Karpas-422 (cell line): ENCODE results near the gene AGPAT3. TPM values are rescaled to one million over a fixed set of nuclear protein-coding genes. Genes with fewer than 3 reads are reported as not detected.

Experiments used
- DNase-seq: peaks from one replicate; pipeline ENCODE4 v3.0.0-alpha.2; 2015
- H2AFZ ChIP-seq: fragments of 200-600 bp; sonication (generic); 2 replicates; pipeline ENCODE4 v1.6.1; 2014; ENCODE audit warnings: antibody characterized with exemption, low read length, mixed read lengths
- H3K27ac ChIP-seq: fragments of 200-600 bp; sonication (generic); 2 replicates; pipeline ENCODE4 v1.5.1; 2014; ENCODE audit warnings: mild to moderate bottlenecking, low read length, moderate library complexity
- H3K27me3 ChIP-seq: fragments of 200-600 bp; sonication (generic); 2 replicates; pipeline ENCODE4 v1.6.1; 2014; ENCODE audit warnings: low read length, mixed read lengths
- H3K36me3 ChIP-seq: fragments of 200-600 bp; sonication (generic); 2 replicates; pipeline ENCODE4 v1.6.1; 2014; ENCODE audit warnings: low read length, mixed read lengths; ENCODE audit not compliant: insufficient read depth
- H3K4me1 ChIP-seq: fragments of 200-600 bp; sonication (generic); 2 replicates; pipeline ENCODE4 v1.6.1; 2014; ENCODE audit warnings: mild to moderate bottlenecking, low read length, mixed read lengths
- H3K4me2 ChIP-seq: fragments of 200-600 bp; sonication (generic); 2 replicates; pipeline ENCODE4 v1.6.1; 2014; ENCODE audit warnings: low read length, low read depth, mild to moderate bottlenecking; ENCODE audit not compliant: poor library complexity, severe bottlenecking
- H3K4me3 ChIP-seq: fragments of 200-600 bp; sonication (generic); 2 replicates; pipeline ENCODE4 v1.5.1; 2014; ENCODE audit warnings: mild to moderate bottlenecking, antibody characterized with exemption, low read length, mixed read lengths
- H3K79me2 ChIP-seq: fragments of 200-600 bp; sonication (generic); 2 replicates; pipeline ENCODE4 v1.6.1; 2014; ENCODE audit warnings: mild to moderate bottlenecking, low read length, mixed read lengths
- H3K9ac ChIP-seq: fragments of 200-600 bp; sonication (generic); 2 replicates; pipeline ENCODE4 v1.6.0; 2014; ENCODE audit warnings: low read length
- H3K9me2 ChIP-seq: fragments of 200-600 bp; sonication (generic), shearing (Covaris generic); replicated peaks from 2 replicates; pipeline ENCODE4 v1.6.0; 2014; ENCODE audit warnings: mild to moderate bottlenecking, low read length, moderate library complexity; ENCODE audit not compliant: insufficient read depth
- H3K9me3 ChIP-seq: fragments of 300-700, 200-600 bp; sonication (generic); 2 replicates; pipeline ENCODE4 v1.6.1; 2014; ENCODE audit warnings: low read length, mixed read lengths
- H4K20me1 ChIP-seq: fragments of 200-600 bp; sonication (generic); 2 replicates; pipeline ENCODE4 v1.6.1; 2014; ENCODE audit warnings: mild to moderate bottlenecking, antibody characterized with exemption, low read length, low read depth; ENCODE audit not compliant: insufficient read depth
- total RNA-seq: library from RNA; depleted of rRNA; stranded (reverse); fragments of >200 nt; shearing (Covaris generic); gene quantifications from 2 replicates; pipeline ENCODE4 v1.2.3, GENCODE V29; 2014; ENCODE audit warnings: low replicate concordance

The AGPAT3 gene
- total RNA-seq, 1 experiment from 2014 or later = 29.0 TPM

DNA sequence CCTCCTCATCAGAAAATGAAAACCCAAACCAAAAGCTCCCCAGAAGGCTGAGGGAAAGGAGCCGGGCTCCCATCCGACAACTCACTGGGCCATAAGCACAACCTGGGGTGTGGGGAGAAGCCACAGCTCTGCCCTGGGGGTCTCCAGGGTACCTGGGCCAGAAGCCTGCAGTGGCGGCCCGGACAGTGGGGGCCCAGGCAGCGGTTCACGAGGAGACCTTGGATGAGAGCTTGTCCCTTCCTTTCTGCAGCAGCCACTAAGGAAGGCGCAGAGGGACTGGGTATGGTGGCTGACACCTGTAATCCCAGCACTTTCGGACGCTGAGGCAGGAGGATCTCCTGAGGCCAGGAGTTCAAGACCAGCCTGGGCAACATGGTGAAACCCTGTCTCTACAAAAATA is 129.6 kb downstream of the AGPAT3 start:
- Histone ChIP-seq H3K27ac (no peak overlapping the region), H3K9me2 (no peaks in the 10 kb centered on the region), H3K79me2 (no peaks in the 10 kb centered on the region), H3K9ac (no peak overlapping the region), H3K4me2 (no peak overlapping the region), H2AFZ (no peak overlapping the region), H3K4me3 (no peak overlapping the region), H3K36me3 (no peaks in the 10 kb centered on the region), H4K20me1 (no peaks in the 10 kb centered on the region), H3K4me1 (no peaks in the 10 kb centered on the region), H3K27me3 (no peaks in the 10 kb centered on the region), H3K9me3 (no peaks in the 10 kb centered on the region)
- no peak for DNase-seq

DNA sequence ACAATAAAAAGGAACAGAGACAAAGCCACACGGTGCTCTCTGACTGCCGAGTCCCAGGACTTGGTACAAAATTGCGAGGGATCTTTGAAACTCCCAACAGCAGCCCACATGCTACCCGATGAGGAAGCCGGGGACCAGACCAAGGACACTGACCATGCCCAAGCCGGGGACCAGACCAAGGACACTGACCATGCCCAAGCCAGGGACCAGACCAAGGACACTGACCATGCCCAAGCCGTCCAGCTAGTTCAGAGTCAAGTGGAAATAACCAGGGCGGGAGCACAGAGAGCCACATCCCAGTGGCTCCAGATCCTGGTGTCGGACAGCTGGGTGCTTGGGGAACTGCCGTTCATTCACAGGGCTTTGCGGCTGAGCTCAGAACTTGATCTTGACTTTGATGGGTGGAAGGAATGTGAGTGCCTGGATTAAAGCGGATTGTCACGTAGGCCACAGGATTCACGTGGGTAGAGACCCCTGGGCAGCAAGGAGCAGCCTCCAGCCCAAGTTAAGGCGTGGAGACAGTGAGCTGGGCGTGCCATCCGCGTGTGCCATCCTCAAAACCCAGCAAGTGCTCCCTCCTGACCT is 130.6 kb downstream of the AGPAT3 start:
- H3K27ac ChIP-seq = no peak overlapping the region
- H3K4me2 ChIP-seq = no peak overlapping the region
- H2AFZ ChIP-seq = no peak overlapping the region
- H4K20me1 ChIP-seq = no peaks in the 10 kb centered on the region
- no peak overlapping the region for H3K9ac ChIP-seq
- no peak for DNase-seq
- no peaks in the 10 kb centered on the region for H3K4me1 ChIP-seq
- no peaks in the 10 kb centered on the region for H3K9me2 ChIP-seq
- H3K79me2 ChIP-seq = no peaks in the 10 kb centered on the region
- no peaks in the 10 kb centered on the region for H3K9me3 ChIP-seq
- no peak overlapping the region for H3K4me3 ChIP-seq
- H3K27me3 ChIP-seq = no peaks in the 10 kb centered on the region
- H3K36me3 ChIP-seq = no peaks in the 10 kb centered on the region

DNA sequence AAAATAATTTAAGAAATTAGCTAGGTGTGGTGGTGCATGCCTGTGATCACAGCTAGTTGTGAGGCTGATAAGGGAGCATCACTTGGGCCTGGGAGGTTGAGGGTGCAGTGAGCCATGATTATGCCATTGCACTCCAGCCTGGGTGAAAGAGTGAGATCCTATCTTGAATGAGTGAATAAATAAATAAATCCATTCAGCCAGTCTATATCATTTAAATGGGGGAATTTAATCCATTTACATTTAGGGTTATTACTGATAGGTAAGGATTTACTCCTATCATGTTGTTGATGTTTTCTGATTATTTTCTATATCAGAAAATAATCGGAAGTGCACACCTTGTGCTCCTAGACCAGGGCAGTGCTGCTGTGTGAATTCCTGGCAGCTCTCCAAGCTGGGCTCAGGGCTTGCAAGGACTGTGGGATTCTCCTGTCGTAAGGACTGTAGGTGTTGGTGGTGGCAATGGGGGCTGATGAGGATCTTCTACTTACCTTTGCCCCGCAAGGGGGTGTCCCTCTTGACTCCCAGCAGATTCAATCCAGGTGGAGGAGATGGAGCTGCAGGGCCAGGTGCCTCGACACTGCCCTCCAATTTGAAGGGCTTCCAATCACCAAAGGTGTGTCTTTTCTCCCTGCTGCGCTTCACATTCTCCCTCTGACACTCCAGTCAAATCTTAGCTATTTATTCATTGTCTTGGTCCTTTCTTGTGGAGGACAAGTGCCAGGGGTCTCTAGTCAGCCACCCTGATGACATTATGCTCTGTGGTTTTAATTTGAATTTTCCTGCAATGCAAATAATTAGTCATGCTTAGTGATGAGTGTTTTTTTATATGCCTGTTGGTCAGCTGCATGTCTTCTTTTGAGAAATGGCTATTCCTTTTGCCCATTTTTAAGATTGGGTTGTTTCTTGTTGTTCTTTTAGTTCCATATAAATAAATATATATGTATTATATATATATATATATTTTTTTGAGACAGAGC is 133.0 kb downstream of the AGPAT3 start:
- H3K9me2 ChIP-seq = no peaks in the 10 kb centered on the region
- no peaks in the 10 kb centered on the region for H3K36me3 ChIP-seq
- H4K20me1 ChIP-seq = no peaks in the 10 kb centered on the region
- H3K4me3 ChIP-seq = no peak overlapping the region
- H3K27ac ChIP-seq = no peak overlapping the region
- no peaks in the 10 kb centered on the region for H3K79me2 ChIP-seq
- H3K4me1 ChIP-seq = no peaks in the 10 kb centered on the region
- H3K9me3 ChIP-seq = no peaks in the 10 kb centered on the region
- H2AFZ ChIP-seq = no peak overlapping the region
- no peak overlapping the region for H3K4me2 ChIP-seq
- no peak for DNase-seq
- no peak overlapping the region for H3K9ac ChIP-seq
- no peaks in the 10 kb centered on the region for H3K27me3 ChIP-seq

DNA sequence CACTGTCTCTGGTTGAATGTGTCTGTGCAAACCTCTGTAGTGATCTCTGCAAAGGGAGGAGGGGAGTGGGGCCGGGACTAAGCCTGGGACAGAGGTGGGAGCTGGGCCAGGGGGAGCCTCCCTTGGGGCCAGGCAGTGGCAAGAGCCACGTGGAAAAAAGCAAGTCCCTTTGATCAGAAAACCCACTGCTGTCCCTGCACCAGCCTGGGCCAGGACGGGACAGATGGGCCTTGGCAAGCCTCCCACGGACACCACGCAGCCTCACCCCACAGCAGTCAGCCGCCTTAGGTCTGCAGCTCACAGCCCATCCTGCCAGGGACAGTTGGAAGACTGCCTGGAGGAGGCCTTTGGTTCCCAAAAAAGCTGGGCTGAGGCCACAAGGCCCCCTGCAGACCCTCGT is 135.3 kb downstream of the AGPAT3 start:
- H3K9me2 ChIP-seq = no peaks in the 10 kb centered on the region

DNA sequence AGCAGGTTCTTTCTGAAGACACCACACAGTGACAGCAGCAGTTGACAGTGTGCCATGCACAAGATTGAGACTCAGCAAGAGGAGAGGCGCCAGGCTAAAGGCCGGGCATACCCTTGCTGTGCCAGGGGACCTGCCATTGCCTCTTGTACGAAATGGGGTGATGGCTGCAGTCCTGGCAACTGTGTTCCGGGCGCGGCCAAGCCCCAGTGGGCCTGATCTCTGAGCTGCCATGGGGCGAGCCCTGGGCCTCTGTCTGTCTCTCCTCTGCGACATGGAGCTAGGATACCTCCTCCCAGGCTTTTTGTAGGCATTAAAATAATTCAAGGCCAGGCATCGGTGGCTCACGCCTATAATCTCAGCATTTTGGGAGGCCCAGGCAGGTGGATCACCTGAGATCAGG is 137.5 kb downstream of the AGPAT3 start:
- H4K20me1 ChIP-seq = no peaks in the 10 kb centered on the region
- H2AFZ ChIP-seq = no peak overlapping the region
- H3K4me3 ChIP-seq = no peak overlapping the region

More for the DNA sequence above, 135.3 kb downstream of the AGPAT3 start:
- H3K27me3 ChIP-seq = no peaks in the 10 kb centered on the region
- no peaks in the 10 kb centered on the region for H4K20me1 ChIP-seq
- no peak overlapping the region for H3K4me2 ChIP-seq
- H3K9me3 ChIP-seq = no peaks in the 10 kb centered on the region
- H3K36me3 ChIP-seq = no peaks in the 10 kb centered on the region
- no peak overlapping the region for H3K4me3 ChIP-seq
- H2AFZ ChIP-seq = no peak overlapping the region
- H3K4me1 ChIP-seq = no peaks in the 10 kb centered on the region
- H3K79me2 ChIP-seq = no peaks in the 10 kb centered on the region
- DNase-seq = no peak
- H3K27ac ChIP-seq = no peak overlapping the region
- no peak overlapping the region for H3K9ac ChIP-seq

DNA sequence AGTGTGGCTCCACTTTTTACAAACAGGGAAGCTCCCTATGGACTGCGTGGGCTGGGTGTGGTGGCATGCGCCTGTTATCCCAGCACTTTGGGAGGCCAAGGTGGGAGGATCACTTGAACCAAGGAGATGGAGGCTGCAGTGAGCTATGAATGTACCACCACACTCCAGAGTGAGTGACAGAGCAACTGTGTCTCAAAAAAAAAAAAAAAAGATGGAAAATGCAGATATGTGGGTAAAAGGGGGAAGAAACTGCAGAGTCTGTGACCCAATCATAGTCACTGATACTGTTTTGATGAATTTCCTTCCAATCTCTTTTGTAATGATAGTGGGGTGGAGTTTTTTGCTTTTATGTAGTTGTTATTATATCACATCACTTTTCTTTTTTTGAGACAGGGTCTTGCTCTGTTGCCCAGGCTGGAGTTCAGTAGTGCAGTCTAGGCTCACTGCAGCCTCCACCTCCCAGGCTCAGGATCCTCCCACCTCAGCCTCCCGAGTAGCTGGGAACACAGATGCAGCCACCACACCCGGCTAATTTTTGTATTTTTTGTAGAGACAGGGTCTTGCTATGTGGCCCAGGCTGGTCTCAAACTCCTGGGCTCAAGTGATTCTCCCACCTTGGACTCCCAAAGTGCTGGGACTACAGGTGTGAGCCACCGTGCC is 138.4 kb downstream of the AGPAT3 start:
- no peaks in the 10 kb centered on the region for H3K9me2 ChIP-seq
- no peak overlapping the region for H2AFZ ChIP-seq
- no peaks in the 10 kb centered on the region for H3K79me2 ChIP-seq
- H3K27me3 ChIP-seq = no peaks in the 10 kb centered on the region
- H4K20me1 ChIP-seq = no peaks in the 10 kb centered on the region
- DNase-seq = no peak
- H3K4me3 ChIP-seq = no peak overlapping the region
- no peak overlapping the region for H3K27ac ChIP-seq
- H3K36me3 ChIP-seq = no peaks in the 10 kb centered on the region
- H3K4me2 ChIP-seq = no peak overlapping the region
- H3K9me3 ChIP-seq = no peaks in the 10 kb centered on the region
- no peaks in the 10 kb centered on the region for H3K4me1 ChIP-seq
- H3K9ac ChIP-seq = no peak overlapping the region

More for the DNA sequence above, 137.5 kb downstream of the AGPAT3 start:
- Histone ChIP-seq H3K4me1 (no peaks in the 10 kb centered on the region), H3K9me2 (no peaks in the 10 kb centered on the region), H3K79me2 (no peaks in the 10 kb centered on the region), H3K27ac (no peak overlapping the region), H3K27me3 (no peaks in the 10 kb centered on the region), H3K9ac (no peak overlapping the region), H3K36me3 (no peaks in the 10 kb centered on the region), H3K4me2 (no peak overlapping the region), H3K9me3 (no peaks in the 10 kb centered on the region)
- DNase-seq = no peak

DNA sequence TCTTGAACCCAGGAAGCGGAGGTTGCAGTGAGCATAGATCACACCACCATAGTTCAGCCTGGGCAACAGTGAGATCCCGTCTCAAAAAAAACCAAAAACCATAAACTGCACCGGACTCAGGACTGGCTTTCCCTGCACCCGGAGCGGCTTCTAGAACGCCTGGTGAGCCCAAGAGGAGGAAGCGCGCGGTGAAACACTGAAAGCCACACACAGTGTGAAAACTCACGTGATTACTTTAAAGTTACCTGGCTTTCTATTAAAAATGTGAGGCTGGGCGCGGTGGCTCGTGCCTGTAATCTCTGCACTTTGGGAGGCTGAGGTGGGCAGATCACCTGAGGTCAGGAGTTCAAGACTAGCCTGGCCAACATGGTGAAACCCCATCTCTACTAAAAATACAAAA is 140.0 kb downstream of the AGPAT3 start:
- Histone ChIP-seq H3K36me3 (no peaks in the 10 kb centered on the region), H3K27ac (no peak overlapping the region), H3K79me2 (no peaks in the 10 kb centered on the region), H3K4me1 (no peaks in the 10 kb centered on the region), H4K20me1 (no peaks in the 10 kb centered on the region), H3K27me3 (no peaks in the 10 kb centered on the region), H3K4me3 (no peak overlapping the region), H3K4me2 (no peak overlapping the region), H3K9me2 (no peaks in the 10 kb centered on the region), H3K9me3 (no peaks in the 10 kb centered on the region), H3K9ac (no peak overlapping the region), H2AFZ (no peak overlapping the region)
- no peak for DNase-seq

DNA sequence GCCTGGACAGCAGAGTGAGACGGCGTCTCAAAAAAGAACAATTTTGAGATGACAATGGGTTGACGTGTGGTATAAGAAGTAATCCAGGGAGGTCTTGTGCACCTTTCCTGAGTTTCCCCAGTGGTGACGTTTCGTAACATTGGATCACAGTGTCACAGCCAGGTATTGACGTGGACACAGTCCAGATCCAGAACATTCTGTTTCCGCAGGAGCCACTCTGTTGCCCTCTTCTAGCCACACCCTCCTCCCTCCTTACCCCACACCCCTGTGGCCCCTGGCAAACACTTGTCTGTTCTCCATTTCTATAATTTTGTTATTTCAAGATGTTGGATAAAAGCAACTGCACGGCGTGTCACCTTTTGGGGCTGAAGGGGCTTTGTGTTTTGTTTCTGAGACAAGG is 140.6 kb downstream of the AGPAT3 start:
- no peak overlapping the region for H3K27ac ChIP-seq
- no peaks in the 10 kb centered on the region for H3K9me3 ChIP-seq
- no peak overlapping the region for H3K4me2 ChIP-seq
- no peak overlapping the region for H3K4me3 ChIP-seq
- H3K36me3 ChIP-seq = no peaks in the 10 kb centered on the region
- no peaks in the 10 kb centered on the region for H4K20me1 ChIP-seq
- no peaks in the 10 kb centered on the region for H3K27me3 ChIP-seq
- no peak overlapping the region for H3K9ac ChIP-seq
- no peak overlapping the region for H2AFZ ChIP-seq
- H3K9me2 ChIP-seq = no peaks in the 10 kb centered on the region
- no peak for DNase-seq
- H3K79me2 ChIP-seq = no peaks in the 10 kb centered on the region
- no peaks in the 10 kb centered on the region for H3K4me1 ChIP-seq
